B cell (primary cell): ENCODE measurements around the gene IQCM. TPM values are rescaled to one million over a fixed set of nuclear protein-coding genes. Genes with fewer than 3 reads are reported as not detected.

Experiments
- ATAC-seq: fragments of 200-7000 bp; cut with Tn5 transposase; one replicate; pipeline ENCODE4 v1.10.0; 2021; ENCODE audit warnings: low read depth, mild to moderate bottlenecking, moderate number of reproducible peaks, moderate library complexity
- CTCF ChIA-PET: fragments of 350-600 bp; sonication (Branson Sonifier 250); formaldehyde crosslinking; loops from one replicate; lab custom pipeline; 2021; ENCODE audit warnings: antibody characterized with exemption, inconsistent platforms; lab: Charles Lee
- POLR2A ChIA-PET: fragments of 350-600 bp; sonication (Branson Sonifier 250); formaldehyde crosslinking; loops from one replicate; lab custom pipeline; 2021; ENCODE audit warnings: antibody characterized with exemption; lab: Charles Lee
- DNase-seq: peaks from one replicate; pipeline ENCODE4 v3.0.0; 2013
- H2AFZ ChIP-seq: 2 replicates; pipeline ENCODE4 v1.6.1; 2012; ENCODE audit warnings: mild to moderate bottlenecking, low read depth, low read length; ENCODE audit not compliant: insufficient read depth, poor library complexity, severe bottlenecking
- H3K27ac ChIP-seq, 2 donors: 1 replicate in 1 of 2; 2 replicates in 1 of 2; pipeline ENCODE4 v1.5.1; 2012 to 2013; ENCODE audit warnings: low read length in 2 of 2, mild to moderate bottlenecking in 2 of 2, moderate library complexity in 1 of 2
- H3K27me3 ChIP-seq, 4 experiments: fragments of 200-600 bp in 1 of 4; sonication (generic) in 1 of 4; replicated peaks in 1 of 4; 1 replicate in 2 of 4; 2 replicates in 2 of 4; pipeline versions ENCODE4 v1.6.1 to v1.7.0; 2013 to 2016; ENCODE audit warnings: low read length in 3 of 4, mild to moderate bottlenecking in 2 of 4, mixed read lengths in 1 of 4, moderate library complexity in 1 of 4; ENCODE audit not compliant: insufficient read depth in 4 of 4, control insufficient read depth in 3 of 4; ENCODE audit errors: control extremely low read depth in 1 of 4
- H3K36me3 ChIP-seq, 2 experiments: replicated peaks in 1 of 2; 1 replicate in 1 of 2; 2 replicates in 1 of 2; pipeline versions ENCODE4 v1.6.1 to v1.7.1; 2013; ENCODE audit warnings: low read length in 1 of 2; ENCODE audit not compliant: insufficient read depth in 2 of 2, control insufficient read depth in 1 of 2; ENCODE audit errors: control extremely low read depth in 1 of 2, extremely low read depth in 1 of 2
- H3K4me1 ChIP-seq, 2 donors: fragments of 200-600 bp in 1 of 2; sonication (generic) in 1 of 2; 1 replicate in 1 of 2; 2 replicates in 1 of 2; pipeline versions ENCODE4 v1.5.1 to v1.6.1; 2013 to 2017; ENCODE audit warnings: low read length in 2 of 2; ENCODE audit not compliant: control insufficient read depth in 2 of 2, insufficient read depth in 2 of 2
- H3K4me2 ChIP-seq: replicated peaks from 2 replicates; pipeline ENCODE3; 2012; ENCODE audit warnings: mild to moderate bottlenecking, low read depth, low read length; ENCODE audit not compliant: poor library complexity, severe bottlenecking
- H3K4me3 ChIP-seq, 5 experiments: fragments of 200-600 bp in 1 of 5; sonication (generic) in 1 of 5; 1 replicate in 3 of 5; 2 replicates in 2 of 5; pipeline versions ENCODE4 v1.5.1 to v1.7.0; 2011 to 2016; ENCODE audit warnings: low read length in 4 of 5, mild to moderate bottlenecking in 4 of 5, low read depth in 2 of 5, control low read depth in 1 of 5, moderate library complexity in 1 of 5; ENCODE audit not compliant: insufficient read depth in 1 of 5; ENCODE audit errors: control extremely low read depth in 1 of 5, extremely low read depth in 1 of 5
- H3K79me2 ChIP-seq: fragments of 200-600 bp; sonication (generic); one replicate; pipeline ENCODE4 v1.6.0; 2016; ENCODE audit warnings: low read length; ENCODE audit not compliant: control insufficient read depth, insufficient read depth
- H3K9ac ChIP-seq: fragments of 200-600 bp; sonication (generic); 2 replicates; pipeline ENCODE4 v1.6.1; 2017; ENCODE audit warnings: mild to moderate bottlenecking, low read length, moderate library complexity
- H3K9me3 ChIP-seq, 3 donors: one replicate each; pipeline versions ENCODE4 v1.6.1 to v1.7.1; 2013; ENCODE audit warnings: low read length in 2 of 3; ENCODE audit not compliant: control insufficient read depth in 2 of 3, insufficient read depth in 1 of 3; ENCODE audit errors: control extremely low read depth in 1 of 3
- H4K20me1 ChIP-seq: 2 replicates; pipeline ENCODE4 v1.6.0; 2012; ENCODE audit warnings: mild to moderate bottlenecking, low read length; ENCODE audit not compliant: insufficient read depth, control insufficient read depth, poor library complexity, severe bottlenecking
- H3K27ac Mint-ChIP-seq: one replicate; pipeline ENCODE4 v1.8.0; 2021; ENCODE audit warnings: mixed read lengths
- H3K27me3 Mint-ChIP-seq: one replicate; pipeline ENCODE4 v1.8.0; 2021; ENCODE audit warnings: mixed read lengths
- H3K4me1 Mint-ChIP-seq: one replicate; pipeline ENCODE4 v1.8.0; 2021; ENCODE audit warnings: mixed read lengths
- H3K4me3 Mint-ChIP-seq: one replicate; pipeline ENCODE4 v1.8.0; 2021; ENCODE audit warnings: mixed read lengths
- H3K9me3 Mint-ChIP-seq: one replicate; pipeline ENCODE4 v1.8.0; 2022; ENCODE audit warnings: mixed read lengths; ENCODE audit not compliant: insufficient read depth
- CTCF ChIP-seq: fragments of 200-600 bp; IDR thresholded peaks from one replicate; pipeline ENCODE4 v1.8.0; 2022; ENCODE audit warnings: antibody characterized with exemption, mild to moderate bottlenecking
- EZH2 ChIP-seq: IDR thresholded peaks from 2 replicates; pipeline ENCODE4 v1.6.1; 2012; ENCODE audit warnings: borderline replicate concordance, low read depth, mild to moderate bottlenecking, moderate library complexity, low read length; ENCODE audit not compliant: insufficient read depth, poor library complexity, severe bottlenecking
- WGBS: methylation state at CpG from one replicate; pipeline ENCODE4 v1.1.5; 2013; ENCODE audit warnings: missing lambda C conversion rate; ENCODE audit not compliant: insufficient coverage; 5-methylcytosine and 5-hydroxymethylcytosine counted together
- intact Hi-C: fragments of 100-400 bp; cut with micrococcal nuclease; formaldehyde crosslinking; loops from one replicate; pipeline ENCODE4 v1.10.0; 2022
- polyA minus RNA-seq: library from RNA; depleted of rRNA, polyadenylated mRNA; stranded (reverse); fragments of >200 nt; gene quantifications from 2 replicates; pipeline ENCODE4 v1.2.3, GENCODE V29; 2012
- polyA plus RNA-seq: library from polyadenylated mRNA; depleted of rRNA; stranded (reverse); fragments of >200 nt; gene quantifications from 2 replicates; pipeline ENCODE4 v1.2.3, GENCODE V29; 2012
- total RNA-seq, 2 donors: library from RNA; stranded (reverse); fragments of 120-200 nt in 1 of 2; gene quantifications; 1 replicate in 1 of 2; 2 replicates in 1 of 2; pipeline versions ENCODE4 v1.2.3 to v1.2.4, GENCODE V29; 2013 to 2022

The IQCM gene
- not detected in 2 replicates for total RNA-seq
- not detected for total RNA-seq (2013)
- not detected in 2 replicates for polyA plus RNA-seq
- polyA minus RNA-seq = not detected in 2 replicates

- H3K4me3 ChIP-seq = no peak within 1 kb of the TSS
- TF ChIP-seq CTCF (no peak), EZH2 (no peak)
- H3K27ac Mint-ChIP-seq = no peak within 1 kb of the TSS
- no peak for ATAC-seq
- no peak within 1 kb of the TSS for H3K4me3 Mint-ChIP-seq
- POLR2A ChIA-PET = no interaction called here
- intact Hi-C loops = no loop called here
- H4K20me1 ChIP-seq = no peaks in the 10 kb centered on the region
- H3K9me3 Mint-ChIP-seq = no peaks in the 10 kb centered on the region
- no peak within 1 kb of the TSS for H2AFZ ChIP-seq
- WGBS = no CpG with 5 or more reads among the region's 1 CpG
- no peaks in the 10 kb centered on the region for H3K27me3 ChIP-seq
- H3K4me1 Mint-ChIP-seq = no peaks in the 10 kb centered on the region
- no peaks in the 10 kb centered on the region for H3K79me2 ChIP-seq
- H3K4me2 ChIP-seq = no peak within 1 kb of the TSS
- H3K4me1 ChIP-seq = no peaks in the 10 kb centered on the region
- CTCF ChIA-PET = no interaction called here
- H3K27me3 Mint-ChIP-seq = no peaks in the 10 kb centered on the region
- no peak within 1 kb of the TSS for H3K27ac ChIP-seq
- H3K36me3 ChIP-seq = no peaks in the 10 kb centered on the region
- H3K9me3 ChIP-seq = no peaks in the 10 kb centered on the region
- no peak within 1 kb of the TSS for H3K9ac ChIP-seq
- no peak for DNase-seq
These were observed at the start of gene IQCM for GRCh38 chr4:149815743-149816142. Gene IQCM, minus strand, starts transcription at chr4:149815843. Its CDS starts 73,152 bp downstream, at chr4:149742691.

- Histone ChIP-seq H3K9ac (no peak overlapping the region), H3K9me3 (no peaks in the 10 kb centered on the region), H3K4me1 (no peaks in the 10 kb centered on the region), H3K27ac (no peak overlapping the region), H3K79me2 (no peaks in the 10 kb centered on the region), H2AFZ (no peak overlapping the region), H4K20me1 (no peaks in the 10 kb centered on the region), H3K36me3 (no peaks in the 10 kb centered on the region), H3K4me2 (no peak overlapping the region), H3K4me3 (no peak overlapping the region), H3K27me3 (no peaks in the 10 kb centered on the region)
- Mint-ChIP-seq H3K9me3 (no peaks in the 10 kb centered on the region), H3K27me3 (no peaks in the 10 kb centered on the region), H3K4me3 (no peak overlapping the region), H3K27ac (no peak overlapping the region), H3K4me1 (no peaks in the 10 kb centered on the region)
- ChIA-PET POLR2A (no interaction called here), CTCF (no interaction called here)
- intact Hi-C loops = no loop called here
- TF ChIP-seq EZH2 = no peak
- TF ChIP-seq CTCF = no peak
- ATAC-seq = no peak
- no CpG with 5 or more reads among the region's 3 CpGs for WGBS
- DNase-seq = no peak
These were observed 41.8 kb upstream of the IQCM start for GRCh38 chr4:149857446-149857845.
